Subcutaneous abdominal adipose tissue (tissue), 5 donors: ENCODE measurements around the gene KDM1B.
"Not testable (repeated sequence)": the region's sequence is repeated elsewhere in the genome, so short reads cannot be mapped to it uniquely, and the experiment has no call there.

Experiments used
- H3K27ac ChIP-seq: one replicate; pipeline ENCODE4 v1.7.0; 2013; ENCODE audit warnings: low read depth, mild to moderate bottlenecking, inconsistent platforms, low read length, moderate library complexity
- H3K27me3 ChIP-seq, 5 donors: one replicate each; pipeline ENCODE4 v1.7.0; 2013; ENCODE audit warnings: low read length in 5 of 5, inconsistent platforms in 1 of 5; ENCODE audit not compliant: control insufficient read depth in 5 of 5, insufficient read depth in 4 of 5
- H3K36me3 ChIP-seq, 5 donors: one replicate each; pipeline ENCODE4 v1.7.0; 2013; ENCODE audit warnings: low read length in 5 of 5; ENCODE audit not compliant: control insufficient read depth in 5 of 5, insufficient read depth in 5 of 5
- H3K4me1 ChIP-seq, 5 donors: one replicate each; pipeline ENCODE4 v1.7.0; 2013; ENCODE audit warnings: low read length in 5 of 5, mild to moderate bottlenecking in 3 of 5, moderate library complexity in 1 of 5; ENCODE audit not compliant: control insufficient read depth in 5 of 5, insufficient read depth in 5 of 5
- H3K4me3 ChIP-seq, 5 donors: one replicate each; pipeline ENCODE4 v1.7.0; 2013; ENCODE audit warnings: low read length in 5 of 5, low read depth in 1 of 5
- H3K9ac ChIP-seq, 5 donors: one replicate each; pipeline ENCODE4 v1.7.0; 2013; ENCODE audit warnings: low read length in 5 of 5, mild to moderate bottlenecking in 4 of 5, moderate library complexity in 3 of 5
- H3K9me3 ChIP-seq, 5 donors: one replicate each; pipeline ENCODE4 v1.7.0; 2013; ENCODE audit warnings: low read length in 5 of 5; ENCODE audit not compliant: control insufficient read depth in 5 of 5
- donor health status: healthy.
- donor health status: healthy.
- donor health status: healthy.
- donor health status: healthy.
- donor health status: healthy.

Gene KDM1B

DNA sequence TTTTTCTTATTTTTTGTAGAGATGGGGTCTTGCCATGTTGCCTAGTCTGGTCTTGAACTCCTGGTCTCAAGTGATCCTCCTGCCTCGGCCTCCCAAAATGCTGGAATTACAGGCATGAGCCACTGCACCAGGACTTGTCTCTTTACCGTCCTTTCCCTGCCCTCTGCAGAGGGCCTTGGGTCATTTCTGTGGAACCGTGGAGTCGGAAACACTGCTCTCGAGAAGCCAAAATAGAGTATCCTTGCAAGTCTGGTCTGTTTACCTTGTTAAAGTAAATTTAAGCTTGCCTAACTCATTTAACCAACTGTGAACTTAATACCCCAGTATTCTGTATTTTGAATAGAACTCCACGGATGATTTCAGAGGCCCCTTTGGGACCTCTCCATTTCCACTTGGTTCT lies 51.4 kb downstream of the KDM1B start:
- H3K9ac ChIP-seq = no peak overlapping the region
- no peak overlapping the region for H3K27ac ChIP-seq
- no peaks in the 10 kb centered on the region for H3K4me1 ChIP-seq
- no peaks in the 10 kb centered on the region for H3K27me3 ChIP-seq
- no peak overlapping the region for H3K4me3 ChIP-seq
- no peaks in the 10 kb centered on the region for H3K9me3 ChIP-seq
- peaks cover 14 to 69% (median 39%) of the 10 kb centered on the region in 5 donors for H3K36me3 ChIP-seq

DNA sequence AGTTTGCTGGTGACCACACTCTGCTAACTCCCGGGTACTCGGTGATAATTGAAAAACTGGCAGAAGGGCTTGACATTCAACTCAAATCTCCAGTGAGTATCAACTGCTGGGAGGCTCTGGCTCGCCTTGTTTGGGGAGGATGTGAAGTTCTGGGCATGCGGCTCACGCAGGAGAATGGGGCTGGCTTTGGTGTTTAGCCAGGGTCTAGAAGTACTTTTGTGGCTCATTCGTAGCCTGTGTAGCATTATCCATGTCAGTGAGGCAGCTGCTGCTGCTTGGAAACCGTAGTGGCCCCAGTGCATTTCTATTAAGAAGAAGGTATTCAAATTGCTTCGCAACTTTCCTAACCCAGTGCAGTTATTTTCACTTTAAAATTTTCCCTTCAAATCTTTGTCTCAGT lies 52.2 kb downstream of the KDM1B start:
- no peak overlapping the region for H3K4me3 ChIP-seq
- H3K9me3 ChIP-seq = no peaks in the 10 kb centered on the region
- H3K27ac ChIP-seq = no peak overlapping the region
- no peaks in the 10 kb centered on the region for H3K4me1 ChIP-seq
- peaks cover 16 to 61% (median 38%) of the 10 kb centered on the region in 5 donors for H3K36me3 ChIP-seq
- H3K9ac ChIP-seq = no peak overlapping the region
- no peaks in the 10 kb centered on the region for H3K27me3 ChIP-seq

- no peaks in the 10 kb centered on the region for H3K27me3 ChIP-seq
- H3K9ac ChIP-seq = no peak overlapping the region
- H3K9me3 ChIP-seq = no peaks in the 10 kb centered on the region
- H3K4me3 ChIP-seq = no peak overlapping the region
- peaks cover 16 to 62% (median 36%) of the 10 kb centered on the region in 5 donors for H3K36me3 ChIP-seq
- H3K4me1 ChIP-seq = no peaks in the 10 kb centered on the region
- no peak overlapping the region for H3K27ac ChIP-seq
Measured at GRCh38 chr6:18207949-18208348, 52.7 kb downstream of the KDM1B start.

DNA sequence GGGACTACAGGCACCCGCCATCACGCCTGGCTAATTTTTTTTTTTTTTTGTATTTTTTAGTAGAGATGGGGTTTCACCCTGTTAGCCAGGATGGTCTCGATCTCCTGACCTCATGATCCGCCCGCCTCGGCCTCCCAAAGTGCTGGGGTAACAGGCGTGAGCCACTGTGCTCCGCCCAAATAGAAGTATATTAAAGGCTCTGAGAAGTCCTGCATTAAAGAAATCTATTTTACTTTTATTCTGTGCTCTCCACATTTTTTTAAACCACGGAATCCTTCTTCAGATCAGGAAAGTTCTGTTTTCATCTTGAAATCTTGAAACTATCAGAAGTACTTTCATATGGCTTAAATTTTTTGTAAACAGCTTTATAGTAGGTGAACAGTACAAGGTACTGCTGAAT lies 53.6 kb downstream of the KDM1B start:
- H3K9ac ChIP-seq, H3K27me3 ChIP-seq, H3K27ac ChIP-seq, H3K9me3 ChIP-seq, H3K4me1 ChIP-seq, H3K4me3 ChIP-seq: not testable (repeated sequence)
- H3K36me3 ChIP-seq = peaks cover 20 to 60% (median 37%) of the 10 kb centered on the region in 5 donors

DNA sequence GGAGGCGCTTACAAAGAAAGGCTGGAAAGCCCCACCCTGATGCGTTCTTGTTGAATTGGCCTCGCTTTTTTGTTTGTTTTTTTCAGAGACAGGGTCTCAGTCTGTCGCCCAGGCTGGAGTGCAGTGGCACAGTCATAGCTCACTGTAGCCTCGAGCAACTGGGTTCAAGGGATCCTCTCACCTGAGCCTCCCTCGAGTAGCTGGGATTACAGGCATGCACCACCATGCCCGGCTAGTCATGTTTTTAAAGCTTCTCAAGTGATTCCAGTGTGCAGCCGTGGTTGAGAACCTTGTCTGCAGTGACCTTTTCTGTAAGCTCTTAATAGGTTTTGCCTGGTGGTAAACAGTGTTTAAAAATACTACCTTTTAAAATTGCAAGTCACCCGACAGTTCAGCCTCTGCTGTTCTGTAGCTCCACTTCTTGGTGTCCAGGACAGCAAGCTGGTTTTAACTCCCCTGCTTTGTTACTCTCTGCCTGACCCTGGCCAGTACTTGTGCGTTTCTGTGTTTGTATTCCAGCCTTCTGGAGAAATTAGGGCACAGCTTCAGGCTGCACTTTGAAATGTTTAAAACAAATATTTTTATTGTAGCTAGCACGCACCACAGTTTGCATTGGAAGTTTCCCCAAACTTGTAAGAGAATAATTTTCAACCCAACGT lies 54.4 kb downstream of the KDM1B start:
- Histone ChIP-seq H3K9ac (no peak overlapping the region), H3K9me3 (no peaks in the 10 kb centered on the region), H3K36me3 (peaks cover 22 to 61% (median 38%) of the 10 kb centered on the region in 5 donors), H3K27ac (no peak overlapping the region), H3K4me1 (no peaks in the 10 kb centered on the region), H3K4me3 (no peak overlapping the region), H3K27me3 (no peaks in the 10 kb centered on the region)

DNA sequence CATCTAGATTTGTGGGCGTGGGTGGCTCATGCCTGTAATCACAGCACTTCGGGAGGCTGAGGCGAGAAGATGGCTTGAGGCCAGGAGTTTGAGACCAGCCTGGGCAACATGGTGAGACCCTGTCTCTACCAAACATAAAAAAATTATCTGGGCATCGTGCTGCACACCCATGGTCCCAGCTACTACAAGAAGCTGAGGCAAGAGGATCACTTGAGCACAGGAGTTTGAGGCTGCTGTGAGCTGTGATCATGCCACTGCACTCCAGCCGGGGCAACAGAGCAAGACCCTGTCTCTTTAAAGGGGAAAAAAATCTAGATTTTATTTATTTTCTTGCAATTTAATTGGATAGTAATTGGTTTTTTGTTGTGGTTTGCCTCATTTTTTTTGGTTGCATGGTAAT lies 55.5 kb downstream of the KDM1B start:
- H3K4me1 ChIP-seq = peaks cover 0 to 5% (median 0%) of the 10 kb centered on the region in 5 donors
- no peak overlapping the region for H3K27ac ChIP-seq
- H3K36me3 ChIP-seq = peaks cover 22 to 63% (median 41%) of the 10 kb centered on the region in 5 donors
- H3K9me3 ChIP-seq = no peaks in the 10 kb centered on the region
- no peak overlapping the region for H3K4me3 ChIP-seq
- H3K27me3 ChIP-seq = no peaks in the 10 kb centered on the region
- no peak overlapping the region for H3K9ac ChIP-seq

GRCh38 chr6:18211338-18211737 lies 56.1 kb downstream of the KDM1B start:
- Histone ChIP-seq H3K36me3 (peaks cover 22 to 57% (median 42%) of the 10 kb centered on the region in 5 donors), H3K4me1 (peaks cover 0 to 5% (median 0%) of the 10 kb centered on the region in 5 donors), H3K27ac (no peak overlapping the region), H3K27me3 (no peaks in the 10 kb centered on the region), H3K4me3 (no peak overlapping the region), H3K9ac (no peak overlapping the region), H3K9me3 (no peaks in the 10 kb centered on the region)

DNA sequence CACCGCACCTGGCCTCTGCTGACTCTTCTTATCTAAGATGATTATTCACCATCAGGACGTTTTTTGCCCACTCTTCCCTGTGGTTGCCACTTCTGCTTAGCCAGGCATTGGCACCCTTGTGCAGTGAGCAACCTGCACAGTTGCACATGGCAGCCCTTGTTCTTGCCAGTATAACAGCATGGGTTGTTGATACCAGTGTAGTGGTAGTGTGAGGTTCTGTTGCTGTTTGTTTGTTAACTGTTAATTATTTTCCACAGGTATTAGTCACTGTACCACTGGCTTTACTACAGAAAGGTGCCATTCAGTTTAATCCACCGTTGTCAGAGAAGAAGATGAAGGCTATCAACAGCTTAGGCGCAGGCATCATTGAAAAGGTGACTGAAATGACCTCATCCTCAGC lies 57.0 kb downstream of the KDM1B start:
- no peak overlapping the region for H3K4me3 ChIP-seq
- no peak overlapping the region for H3K27ac ChIP-seq
- H3K36me3 ChIP-seq = peaks cover 22 to 48% (median 38%) of the 10 kb centered on the region in 5 donors
- H3K9me3 ChIP-seq = no peaks in the 10 kb centered on the region
- no peaks in the 10 kb centered on the region for H3K27me3 ChIP-seq
- H3K9ac ChIP-seq = no peak overlapping the region
- H3K4me1 ChIP-seq = peaks cover 0 to 5% (median 0%) of the 10 kb centered on the region in 5 donors

DNA sequence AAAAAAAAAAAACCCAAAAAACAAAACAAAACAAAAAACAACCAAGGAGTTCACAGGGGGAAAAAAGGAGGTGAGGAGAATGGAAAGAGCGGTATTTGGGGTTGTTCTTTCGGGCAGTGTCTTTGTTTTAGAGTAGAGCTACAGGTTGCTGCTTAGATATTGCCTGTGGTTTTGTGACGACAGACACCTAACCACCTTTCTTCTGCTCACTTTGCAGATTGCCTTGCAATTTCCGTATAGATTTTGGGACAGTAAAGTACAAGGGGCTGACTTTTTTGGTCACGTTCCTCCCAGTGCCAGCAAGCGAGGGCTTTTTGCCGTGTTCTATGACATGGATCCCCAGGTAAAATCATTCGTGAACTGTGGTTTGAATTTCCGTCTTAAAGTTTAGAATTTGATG lies 58.2 kb downstream of the KDM1B start:
- Histone ChIP-seq H3K27ac (no peak overlapping the region), H3K4me1 (peaks cover 0 to 5% (median 0%) of the 10 kb centered on the region in 5 donors), H3K36me3 (peaks cover 20 to 50% (median 33%) of the 10 kb centered on the region in 5 donors), H3K4me3 (no peak overlapping the region), H3K27me3 (no peaks in the 10 kb centered on the region), H3K9ac (no peak overlapping the region), H3K9me3 (no peaks in the 10 kb centered on the region)

DNA sequence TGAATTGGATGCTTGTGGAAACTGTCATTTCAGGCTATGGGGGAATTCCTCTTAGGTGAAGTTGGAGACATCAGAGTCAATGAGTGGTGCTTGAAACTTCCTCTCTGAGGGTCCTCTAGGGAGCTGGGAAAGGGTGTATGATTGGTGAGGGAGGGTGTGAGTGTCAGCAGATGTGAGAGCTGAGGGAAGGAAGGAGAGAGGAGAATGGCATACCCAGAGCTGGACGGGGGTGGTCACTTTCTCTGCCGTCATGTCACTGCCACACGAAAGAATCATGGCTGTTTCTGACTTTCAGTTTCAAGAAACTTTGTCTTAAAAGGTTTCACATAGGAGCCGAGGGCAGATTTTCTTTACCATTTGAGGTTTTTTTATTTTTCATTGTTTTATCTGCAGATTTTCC lies 58.8 kb downstream of the KDM1B start:
- Histone ChIP-seq H3K9me3 (no peaks in the 10 kb centered on the region), H3K4me3 (no peak overlapping the region), H3K27ac (no peak overlapping the region), H3K27me3 (no peaks in the 10 kb centered on the region), H3K9ac (no peak overlapping the region), H3K36me3 (peaks cover 20 to 52% (median 35%) of the 10 kb centered on the region in 5 donors), H3K4me1 (peaks cover 0 to 5% (median 0%) of the 10 kb centered on the region in 5 donors)
